B cell (primary cell): ENCODE results near the gene CCDC134. TPM values are rescaled to one million over a fixed set of nuclear protein-coding genes. Genes with fewer than 3 reads are reported as not detected.
A peak's percentile ranks its signal among the peaks of the same experiment; 100 is the strongest.

Experiments used
- ATAC-seq: fragments of 200-7000 bp; cut with Tn5 transposase; one replicate; pipeline ENCODE4 v1.10.0; 2021; ENCODE audit warnings: low read depth, mild to moderate bottlenecking, moderate number of reproducible peaks, moderate library complexity
- CTCF ChIA-PET: fragments of 350-600 bp; sonication (Branson Sonifier 250); formaldehyde crosslinking; loops from one replicate; lab custom pipeline; 2021; ENCODE audit warnings: antibody characterized with exemption, inconsistent platforms; lab: Charles Lee
- POLR2A ChIA-PET: fragments of 350-600 bp; sonication (Branson Sonifier 250); formaldehyde crosslinking; loops from one replicate; lab custom pipeline; 2021; ENCODE audit warnings: antibody characterized with exemption; lab: Charles Lee
- DNase-seq: peaks from one replicate; pipeline ENCODE4 v3.0.0; 2013
- H2AFZ ChIP-seq: 2 replicates; pipeline ENCODE4 v1.6.1; 2012; ENCODE audit warnings: mild to moderate bottlenecking, low read depth, low read length; ENCODE audit not compliant: insufficient read depth, poor library complexity, severe bottlenecking
- H3K27ac ChIP-seq, 2 donors: 1 replicate in 1 of 2; 2 replicates in 1 of 2; pipeline ENCODE4 v1.5.1; 2012 to 2013; ENCODE audit warnings: low read length in 2 of 2, mild to moderate bottlenecking in 2 of 2, moderate library complexity in 1 of 2
- H3K27me3 ChIP-seq, 4 experiments: fragments of 200-600 bp in 1 of 4; sonication (generic) in 1 of 4; replicated peaks in 1 of 4; 1 replicate in 2 of 4; 2 replicates in 2 of 4; pipeline versions ENCODE4 v1.6.1 to v1.7.0; 2013 to 2016; ENCODE audit warnings: low read length in 3 of 4, mild to moderate bottlenecking in 2 of 4, mixed read lengths in 1 of 4, moderate library complexity in 1 of 4; ENCODE audit not compliant: insufficient read depth in 4 of 4, control insufficient read depth in 3 of 4; ENCODE audit errors: control extremely low read depth in 1 of 4
- H3K36me3 ChIP-seq, 2 experiments: replicated peaks in 1 of 2; 1 replicate in 1 of 2; 2 replicates in 1 of 2; pipeline versions ENCODE4 v1.6.1 to v1.7.1; 2013; ENCODE audit warnings: low read length in 1 of 2; ENCODE audit not compliant: insufficient read depth in 2 of 2, control insufficient read depth in 1 of 2; ENCODE audit errors: control extremely low read depth in 1 of 2, extremely low read depth in 1 of 2
- H3K4me1 ChIP-seq, 2 donors: fragments of 200-600 bp in 1 of 2; sonication (generic) in 1 of 2; 1 replicate in 1 of 2; 2 replicates in 1 of 2; pipeline versions ENCODE4 v1.5.1 to v1.6.1; 2013 to 2017; ENCODE audit warnings: low read length in 2 of 2; ENCODE audit not compliant: control insufficient read depth in 2 of 2, insufficient read depth in 2 of 2
- H3K4me2 ChIP-seq: replicated peaks from 2 replicates; pipeline ENCODE3; 2012; ENCODE audit warnings: mild to moderate bottlenecking, low read depth, low read length; ENCODE audit not compliant: poor library complexity, severe bottlenecking
- H3K4me3 ChIP-seq, 5 experiments: fragments of 200-600 bp in 1 of 5; sonication (generic) in 1 of 5; 1 replicate in 3 of 5; 2 replicates in 2 of 5; pipeline versions ENCODE4 v1.5.1 to v1.7.0; 2011 to 2016; ENCODE audit warnings: low read length in 4 of 5, mild to moderate bottlenecking in 4 of 5, low read depth in 2 of 5, control low read depth in 1 of 5, moderate library complexity in 1 of 5; ENCODE audit not compliant: insufficient read depth in 1 of 5; ENCODE audit errors: control extremely low read depth in 1 of 5, extremely low read depth in 1 of 5
- H3K79me2 ChIP-seq: fragments of 200-600 bp; sonication (generic); one replicate; pipeline ENCODE4 v1.6.0; 2016; ENCODE audit warnings: low read length; ENCODE audit not compliant: control insufficient read depth, insufficient read depth
- H3K9ac ChIP-seq: fragments of 200-600 bp; sonication (generic); 2 replicates; pipeline ENCODE4 v1.6.1; 2017; ENCODE audit warnings: mild to moderate bottlenecking, low read length, moderate library complexity
- H3K9me3 ChIP-seq, 3 donors: one replicate each; pipeline versions ENCODE4 v1.6.1 to v1.7.1; 2013; ENCODE audit warnings: low read length in 2 of 3; ENCODE audit not compliant: control insufficient read depth in 2 of 3, insufficient read depth in 1 of 3; ENCODE audit errors: control extremely low read depth in 1 of 3
- H4K20me1 ChIP-seq: 2 replicates; pipeline ENCODE4 v1.6.0; 2012; ENCODE audit warnings: mild to moderate bottlenecking, low read length; ENCODE audit not compliant: insufficient read depth, control insufficient read depth, poor library complexity, severe bottlenecking
- H3K27ac Mint-ChIP-seq: one replicate; pipeline ENCODE4 v1.8.0; 2021; ENCODE audit warnings: mixed read lengths
- H3K27me3 Mint-ChIP-seq: one replicate; pipeline ENCODE4 v1.8.0; 2021; ENCODE audit warnings: mixed read lengths
- H3K4me1 Mint-ChIP-seq: one replicate; pipeline ENCODE4 v1.8.0; 2021; ENCODE audit warnings: mixed read lengths
- H3K4me3 Mint-ChIP-seq: one replicate; pipeline ENCODE4 v1.8.0; 2021; ENCODE audit warnings: mixed read lengths
- H3K9me3 Mint-ChIP-seq: one replicate; pipeline ENCODE4 v1.8.0; 2022; ENCODE audit warnings: mixed read lengths; ENCODE audit not compliant: insufficient read depth
- EZH2 ChIP-seq: IDR thresholded peaks from 2 replicates; pipeline ENCODE4 v1.6.1; 2012; ENCODE audit warnings: borderline replicate concordance, low read depth, mild to moderate bottlenecking, moderate library complexity, low read length; ENCODE audit not compliant: insufficient read depth, poor library complexity, severe bottlenecking
- WGBS: methylation state at CpG from one replicate; pipeline ENCODE4 v1.1.5; 2013; ENCODE audit warnings: missing lambda C conversion rate; ENCODE audit not compliant: insufficient coverage; 5-methylcytosine and 5-hydroxymethylcytosine counted together
- intact Hi-C: fragments of 100-400 bp; cut with micrococcal nuclease; formaldehyde crosslinking; loops from one replicate; pipeline ENCODE4 v1.10.0; 2022
- polyA plus RNA-seq: library from polyadenylated mRNA; depleted of rRNA; stranded (reverse); fragments of >200 nt; gene quantifications from 2 replicates; pipeline ENCODE4 v1.2.3, GENCODE V29; 2012
- total RNA-seq, 2 donors: library from RNA; stranded (reverse); fragments of 120-200 nt in 1 of 2; gene quantifications; 1 replicate in 1 of 2; 2 replicates in 1 of 2; pipeline versions ENCODE4 v1.2.3 to v1.2.4, GENCODE V29; 2013 to 2022
- TF ChIP-seq, protein P1 (sequence below): fragments of 200-600 bp; IDR thresholded peaks from one replicate; pipeline ENCODE4 v1.8.0; 2022; ENCODE audit warnings: antibody characterized with exemption, mild to moderate bottlenecking

Gene CCDC134
- total and polyA plus RNA-seq, 2 donors (not counting 1 experiment from before 2014, with no cell fraction given), result 4.4 to 18.1 TPM

DNA sequence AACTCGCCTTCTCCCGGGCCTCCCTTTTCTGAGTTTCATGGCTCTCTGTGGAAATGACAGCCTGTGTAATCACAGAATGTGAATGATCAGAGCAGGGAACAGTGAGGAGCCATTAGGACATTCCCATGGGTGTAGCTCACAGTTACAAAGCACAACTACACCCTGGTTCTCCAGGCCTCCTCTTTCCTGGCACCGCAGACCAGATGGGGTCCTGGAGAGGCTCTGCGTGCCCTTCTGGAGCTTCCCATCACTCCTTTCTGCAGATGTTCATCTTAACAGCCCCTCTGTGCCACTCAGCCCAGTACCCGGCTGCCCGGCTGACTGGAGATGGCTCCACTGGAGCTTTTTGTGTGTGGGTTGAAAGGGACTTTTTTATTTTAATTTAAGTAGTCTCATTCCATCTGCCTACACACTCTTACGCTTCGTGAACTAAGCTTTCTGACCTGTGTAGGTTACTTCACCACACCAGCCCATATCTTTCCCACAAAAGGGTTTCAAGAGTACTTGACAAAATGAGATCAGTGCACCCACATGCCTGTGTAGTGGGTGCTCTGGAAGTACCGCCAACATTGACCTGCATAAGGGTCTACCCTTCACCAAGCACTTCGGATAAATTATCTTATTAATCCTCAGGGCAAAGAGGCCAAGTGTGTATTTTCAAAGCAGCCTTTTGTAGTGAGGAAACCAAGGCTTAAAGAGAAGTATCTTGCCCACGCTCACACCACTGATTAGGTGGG, 62.2 kb downstream of the CCDC134 start:
- H3K4me1 ChIP-seq, result peaks cover 73 to 87% of the 10 kb centered on the region in 2 donors
- peak; percentile 61 for DNase-seq
- no peaks in the 10 kb centered on the region for H3K9me3 ChIP-seq
- WGBS, result 10% methylated on average over 2 of the region's 11 CpGs
- ChIA-PET CTCF (interaction anchor here (0.6 to 3.1 kb wide), 16 partner anchors 9 to 165 kb away, joined by 3 to 23 read pairs (median 4); partner anchors contain the start of genes SMIM45, SREBF2 and TNFRSF13C), POLR2A (interaction anchor here (0.5 to 3.0 kb wide), 16 partner anchors 9 to 645 kb away, joined by 3 to 20 read pairs (median 4); partner anchors contain the start of genes CCDC134, SREBF2 and TNFRSF13C)
- H3K79me2 ChIP-seq, result peaks cover 75% of the 10 kb centered on the region
- H4K20me1 ChIP-seq, result peaks cover 19% of the 10 kb centered on the region
- H2AFZ ChIP-seq, result peak overlapping the region; percentile 43
- Mint-ChIP-seq H3K9me3 (no peaks in the 10 kb centered on the region), H3K27me3 (no peaks in the 10 kb centered on the region), H3K4me1 (peaks cover 78% of the 10 kb centered on the region), H3K4me3 (peak overlapping the region; percentile 80), H3K27ac (peak overlapping the region; percentile 95)
- H3K36me3 ChIP-seq, result peaks cover under 1 to 11% of the 10 kb centered on the region in 2 experiments
- peak; percentile 61 for ATAC-seq
- TF ChIP-seq, protein P1, sequence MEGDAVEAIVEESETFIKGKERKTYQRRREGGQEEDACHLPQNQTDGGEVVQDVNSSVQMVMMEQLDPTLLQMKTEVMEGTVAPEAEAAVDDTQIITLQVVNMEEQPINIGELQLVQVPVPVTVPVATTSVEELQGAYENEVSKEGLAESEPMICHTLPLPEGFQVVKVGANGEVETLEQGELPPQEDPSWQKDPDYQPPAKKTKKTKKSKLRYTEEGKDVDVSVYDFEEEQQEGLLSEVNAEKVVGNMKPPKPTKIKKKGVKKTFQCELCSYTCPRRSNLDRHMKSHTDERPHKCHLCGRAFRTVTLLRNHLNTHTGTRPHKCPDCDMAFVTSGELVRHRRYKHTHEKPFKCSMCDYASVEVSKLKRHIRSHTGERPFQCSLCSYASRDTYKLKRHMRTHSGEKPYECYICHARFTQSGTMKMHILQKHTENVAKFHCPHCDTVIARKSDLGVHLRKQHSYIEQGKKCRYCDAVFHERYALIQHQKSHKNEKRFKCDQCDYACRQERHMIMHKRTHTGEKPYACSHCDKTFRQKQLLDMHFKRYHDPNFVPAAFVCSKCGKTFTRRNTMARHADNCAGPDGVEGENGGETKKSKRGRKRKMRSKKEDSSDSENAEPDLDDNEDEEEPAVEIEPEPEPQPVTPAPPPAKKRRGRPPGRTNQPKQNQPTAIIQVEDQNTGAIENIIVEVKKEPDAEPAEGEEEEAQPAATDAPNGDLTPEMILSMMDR, result no peak
- TF ChIP-seq EZH2, result no peak
- peak overlapping the region; percentile 53 for H3K9ac ChIP-seq
- peak overlapping the region; percentile 92 to 95 for H3K27ac ChIP-seq
- H3K27me3 ChIP-seq, result no peaks in the 10 kb centered on the region
- H3K4me2 ChIP-seq, result peak overlapping the region; percentile 72
- H3K4me3 ChIP-seq, result peak overlapping the region in 4 of 5 experiments; percentile 0 to 29 (median 8)
- intact Hi-C loops, result loop anchor here (1.0 to 2.0 kb wide), 5 partner anchors 26 to 116 kb away; partner anchors contain the start of gene SREBF2
